ENCODE results near the gene GRID1. TPM values are rescaled to one million over a fixed set of nuclear protein-coding genes. Genes with fewer than 3 reads are reported as not detected.
A peak's percentile ranks its signal among the peaks of the same experiment; 100 is the strongest.

Gene GRID1
- total RNA-seq, 1 experiment from 2014 or later: 5.6 TPM

- no peaks in the 10 kb centered on the region for H3K27me3 ChIP-seq (ENCODE audit: insufficient read depth, low read length)
- H3K27ac ChIP-seq (ENCODE audit: low read depth, low read length): no peak overlapping the region
- no peak for TF ChIP-seq POLR2A (IDR thresholded peaks at IDR 0.05; ENCODE audit: borderline replicate concordance, extremely low read depth, insufficient read depth, insufficient read length)
- no peak for TF ChIP-seq SP1 (IDR thresholded peaks at IDR 0.05; ENCODE audit: low read depth)
- ChIA-PET POLR2A (no interaction called here), RAD21 (ENCODE audit: low non-redundant PET in 1 of 2, low total read pairs in 2 of 2, uncharacterized antibody in 2 of 2, unreplicated experiment in 2 of 2) (no interaction called here), CTCF (interaction anchor here (1.1 kb wide), 1 partner anchor 376 kb away, joined by 3 read pairs; no protein-coding TSS in a partner anchor)
- no peak overlapping the region for H3K4me2 ChIP-seq (ENCODE audit: low read length)
- H2AFZ ChIP-seq (ENCODE audit: low read depth, low read length, poor library complexity, severe bottlenecking): no peak overlapping the region
- H4K20me1 ChIP-seq (ENCODE audit: insufficient read depth): no peaks in the 10 kb centered on the region
- no peaks in the 10 kb centered on the region for H3K36me3 ChIP-seq (ENCODE audit: control insufficient read depth in 1 of 2, insufficient read depth in 2 of 2, low read length in 2 of 2)
- ATAC-seq (no peak), DNase-seq (ENCODE audit: low read depth, low spot score) (no peak)
- no peak overlapping the region for H3K9ac ChIP-seq (ENCODE audit: low read length)
- H3K9me2 ChIP-seq (ENCODE audit: insufficient read depth): no peaks in the 10 kb centered on the region
- no peaks in the 10 kb centered on the region for H3K79me2 ChIP-seq (ENCODE audit: insufficient read depth, low read length)
- intact Hi-C loops (cut with micrococcal nuclease): loop anchor here (10.0 kb wide), 1 partner anchor 1527 kb away; no protein-coding TSS in a partner anchor
- no peaks in the 10 kb centered on the region for H3K9me3 ChIP-seq (ENCODE audit: control insufficient read depth in 1 of 2, insufficient read depth in 1 of 2, low read depth in 1 of 2, low read length in 2 of 2)
- H3K4me3 ChIP-seq (replicated peaks in 1 of 2; ENCODE audit: low read depth in 1 of 2, low read length in 2 of 2): no peak overlapping the region
- H3K4me1 ChIP-seq (ENCODE audit: control insufficient read depth in 1 of 2, insufficient read depth in 2 of 2, low read length in 2 of 2): peaks cover 2 to 7% of the 10 kb centered on the region in 2 experiments; a peak in 3 of 4 replicates
- no TSS peak for BruUV-seq (replicated peaks)
Observed at GRCh38 chr10:86372119-86372783, 5.7 kb upstream of the GRID1 start.

GRCh38 chr10:86371691-86372090 is 5.1 kb upstream of the GRID1 start:
- DNase-seq (ENCODE audit: low read depth, low spot score): no peak
- TF ChIP-seq CTCF (IDR thresholded peaks at IDR 0.05 in 2 of 3, conservative IDR thresholded peaks at IDR 0.05 in 1 of 3; ENCODE audit: borderline replicate concordance in 1 of 3, insufficient read depth in 1 of 3, low read depth in 2 of 3, low read length in 2 of 3): peak in 2 of 3 experiments; percentile 22 to 31; a peak in 4 of 6 replicates
- TF ChIP-seq ZBTB33 (IDR thresholded peaks at IDR 0.05; ENCODE audit: extremely low read depth, insufficient replicate concordance, low read length): no peak
- TF ChIP-seq ATF3 (IDR thresholded peaks at IDR 0.05): no peak
- peak; percentile 65 for ATAC-seq
- no peaks in the 10 kb centered on the region for H3K27me3 ChIP-seq (ENCODE audit: insufficient read depth, low read length)
- H3K9ac ChIP-seq (ENCODE audit: low read length): no peak overlapping the region
- H3K9me2 ChIP-seq (ENCODE audit: insufficient read depth): no peaks in the 10 kb centered on the region
- H3K4me2 ChIP-seq (ENCODE audit: low read length): no peak overlapping the region
- ChIA-PET POLR2A (no interaction called here), RAD21 (ENCODE audit: low non-redundant PET in 1 of 2, low total read pairs in 2 of 2, uncharacterized antibody in 2 of 2, unreplicated experiment in 2 of 2) (no interaction called here), CTCF (interaction anchor here (1.1 kb wide), 1 partner anchor 376 kb away, joined by 3 read pairs; no protein-coding TSS in a partner anchor)
- no peaks in the 10 kb centered on the region for H3K36me3 ChIP-seq (ENCODE audit: control insufficient read depth in 1 of 2, insufficient read depth in 2 of 2, low read length in 2 of 2)
- no peaks in the 10 kb centered on the region for H4K20me1 ChIP-seq (ENCODE audit: insufficient read depth)
- H2AFZ ChIP-seq (ENCODE audit: low read depth, low read length, poor library complexity, severe bottlenecking): no peak overlapping the region
- intact Hi-C loops (cut with micrococcal nuclease): loop anchor here (10.0 kb wide), 1 partner anchor 1527 kb away; no protein-coding TSS in a partner anchor
- no peaks in the 10 kb centered on the region for H3K9me3 ChIP-seq (ENCODE audit: control insufficient read depth in 1 of 2, insufficient read depth in 1 of 2, low read depth in 1 of 2, low read length in 2 of 2)
- no peaks in the 10 kb centered on the region for H3K79me2 ChIP-seq (ENCODE audit: insufficient read depth, low read length)
- BruUV-seq (replicated peaks): no TSS peak
- no peak overlapping the region for H3K27ac ChIP-seq (ENCODE audit: low read depth, low read length)
- H3K4me3 ChIP-seq (replicated peaks in 1 of 2; ENCODE audit: low read depth in 1 of 2, low read length in 2 of 2): no peak overlapping the region
- peaks cover 6 to 8% of the 10 kb centered on the region in 2 experiments; a peak in 3 of 4 replicates for H3K4me1 ChIP-seq (ENCODE audit: control insufficient read depth in 1 of 2, insufficient read depth in 2 of 2, low read length in 2 of 2)

Measured in HCT116 (cell line).